ENCODE data around the gene KLHDC4.
"Not testable (repeated sequence)": the region's sequence is repeated elsewhere in the genome, so short reads cannot be mapped to it uniquely, and the experiment has no call there.

The KLHDC4 gene

GRCh38 chr16:87778476-87778829, 12.7 kb upstream of the KLHDC4 start:
- H3K36me3 ChIP-seq (ENCODE audit: control insufficient read depth in 1 of 2, insufficient read depth in 2 of 2, low read length in 2 of 2) = no peaks in the 10 kb centered on the region
- H3K23ac ChIP-seq (ENCODE audit: low read length) = no peak overlapping the region
- H2BK12ac ChIP-seq (ENCODE audit: low read length) = peak overlapping the region; percentile 63
- peaks cover 2% of the 10 kb centered on the region for H3K79me2 ChIP-seq (ENCODE audit: control insufficient read depth, insufficient read depth, low read length, poor library complexity)
- H4K8ac ChIP-seq (ENCODE audit: low read depth, low read length) = peak overlapping the region; percentile 87
- WGBS (ENCODE audit: extremely low coverage, insufficient coverage, insufficient read length) = no CpG with 5 or more reads among the region's 13 CpGs
- peak overlapping the region; percentile 97 for H2BK120ac ChIP-seq (ENCODE audit: insufficient read depth, low read length, poor library complexity)
- H3K4me3 ChIP-seq (ENCODE audit: low read depth, low read length) = no peak overlapping the region
- peak overlapping the region; percentile 88 for H3K14ac ChIP-seq (ENCODE audit: low read length)
- no peaks in the 10 kb centered on the region for H3K9me3 ChIP-seq (ENCODE audit: insufficient read depth, low read depth, low read length)
- H2AFZ ChIP-seq (ENCODE audit: insufficient read depth, low read length, poor library complexity) = peak overlapping the region; percentile 56
- H2AK5ac ChIP-seq (ENCODE audit: low read length) = peak overlapping the region; percentile 99
- H3K4me2 ChIP-seq (ENCODE audit: low read length) = no peak overlapping the region
- peak overlapping the region; percentile 93 for H3K18ac ChIP-seq (ENCODE audit: low read length)
- H3K27me3 ChIP-seq (ENCODE audit: insufficient read depth, low read length) = no peaks in the 10 kb centered on the region
- peak overlapping the region; percentile 28 for H3K4ac ChIP-seq (ENCODE audit: low read depth, low read length)
- DNase-seq = no peak
- peak overlapping the region; percentile 46 for H4K12ac ChIP-seq (ENCODE audit: low read depth, low read length)
- peaks cover 11% of the 10 kb centered on the region for H3K79me1 ChIP-seq (ENCODE audit: low read length)
- H3K4me1 ChIP-seq (ENCODE audit: control insufficient read depth in 1 of 2, insufficient read depth in 2 of 2, low read length in 2 of 2) = peaks cover 11% of the 10 kb centered on the region in 2 experiments
- peak overlapping the region; percentile 67 for H2BK5ac ChIP-seq (ENCODE audit: low read depth, low read length, poor library complexity)
- no peak overlapping the region for H3K27ac ChIP-seq (ENCODE audit: low read depth, low read length)
- peak overlapping the region; percentile 98 for H4K91ac ChIP-seq (ENCODE audit: low read depth, low read length)
- H3K9ac ChIP-seq (ENCODE audit: low read length) = no peak overlapping the region

DNA sequence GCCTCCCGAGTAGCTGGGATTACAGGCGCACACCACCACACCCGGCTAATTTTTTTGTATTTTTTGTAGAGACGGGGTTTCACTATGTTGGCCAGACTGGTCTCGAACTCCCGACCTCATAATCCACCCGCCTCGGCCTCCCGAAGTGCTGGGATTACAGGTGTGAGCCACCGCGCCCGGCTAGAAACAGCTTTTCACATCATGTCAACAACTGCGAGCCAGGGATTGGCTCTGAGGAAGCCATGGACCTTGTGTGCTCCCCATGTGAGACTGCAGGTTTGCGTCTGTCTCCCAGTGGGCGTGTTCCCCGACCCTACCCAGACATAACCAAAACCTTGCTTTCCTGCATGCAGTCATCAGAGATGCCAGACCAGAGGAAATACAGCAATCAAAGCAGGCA, 8.1 kb upstream of the KLHDC4 start:
- H3K9ac ChIP-seq (ENCODE audit: low read length); H3K4me3 ChIP-seq (ENCODE audit: low read depth, low read length); H3K36me3 ChIP-seq (ENCODE audit: control insufficient read depth in 1 of 2, insufficient read depth in 2 of 2, low read length in 2 of 2); H2BK5ac ChIP-seq (ENCODE audit: low read depth, low read length, poor library complexity); H4K12ac ChIP-seq (ENCODE audit: low read depth, low read length); H3K9me3 ChIP-seq (ENCODE audit: insufficient read depth, low read depth, low read length); H3K4me1 ChIP-seq (ENCODE audit: control insufficient read depth in 1 of 2, insufficient read depth in 2 of 2, low read length in 2 of 2); H3K14ac ChIP-seq (ENCODE audit: low read length); H3K4me2 ChIP-seq (ENCODE audit: low read length); DNase-seq; H2AFZ ChIP-seq (ENCODE audit: insufficient read depth, low read length, poor library complexity); H3K4ac ChIP-seq (ENCODE audit: low read depth, low read length); H4K91ac ChIP-seq (ENCODE audit: low read depth, low read length); H2AK5ac ChIP-seq (ENCODE audit: low read length); H3K18ac ChIP-seq (ENCODE audit: low read length); H3K79me2 ChIP-seq (ENCODE audit: control insufficient read depth, insufficient read depth, low read length, poor library complexity); H2BK12ac ChIP-seq (ENCODE audit: low read length); H3K27ac ChIP-seq (ENCODE audit: low read depth, low read length); H3K27me3 ChIP-seq (ENCODE audit: insufficient read depth, low read length); H3K23ac ChIP-seq (ENCODE audit: low read length); H4K8ac ChIP-seq (ENCODE audit: low read depth, low read length); H3K79me1 ChIP-seq (ENCODE audit: low read length); H2BK120ac ChIP-seq (ENCODE audit: insufficient read depth, low read length, poor library complexity): not testable (repeated sequence)
- WGBS (ENCODE audit: extremely low coverage, insufficient coverage, insufficient read length) = no CpG with 5 or more reads among the region's 16 CpGs

DNA sequence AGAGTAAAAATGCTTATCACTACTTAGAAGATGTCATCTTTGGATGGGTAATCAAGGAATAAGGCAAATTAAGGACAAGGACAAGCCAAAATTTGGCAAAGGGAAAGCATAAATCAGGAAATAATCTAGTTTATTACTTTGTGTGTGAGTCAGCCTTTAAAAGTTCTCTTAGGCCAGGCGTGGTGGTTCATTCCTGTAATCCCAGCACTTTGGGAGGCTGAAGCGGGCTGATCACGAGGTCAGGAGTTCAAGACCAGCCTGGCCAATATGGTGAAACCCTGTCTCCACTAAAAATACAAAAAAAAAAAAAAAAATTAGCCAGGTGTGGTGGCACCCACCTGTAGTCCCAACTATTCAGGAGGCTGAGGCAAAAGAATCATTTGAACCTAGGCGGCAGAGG, 1.7 kb upstream of the KLHDC4 start:
- DNase-seq = peak in 1 of 2 donors; percentile 32
- not testable (repeated sequence) for H3K27me3 ChIP-seq (ENCODE audit: insufficient read depth, low read length); H4K12ac ChIP-seq (ENCODE audit: low read depth, low read length); H3K9ac ChIP-seq (ENCODE audit: low read length); H3K4me1 ChIP-seq (ENCODE audit: control insufficient read depth in 1 of 2, insufficient read depth in 2 of 2, low read length in 2 of 2); H2BK5ac ChIP-seq (ENCODE audit: low read depth, low read length, poor library complexity); H3K4me2 ChIP-seq (ENCODE audit: low read length); H3K4ac ChIP-seq (ENCODE audit: low read depth, low read length); H3K4me3 ChIP-seq (ENCODE audit: low read depth, low read length); H3K14ac ChIP-seq (ENCODE audit: low read length); H2AK5ac ChIP-seq (ENCODE audit: low read length); H3K79me1 ChIP-seq (ENCODE audit: low read length); H3K36me3 ChIP-seq (ENCODE audit: control insufficient read depth in 1 of 2, insufficient read depth in 2 of 2, low read length in 2 of 2); H3K23ac ChIP-seq (ENCODE audit: low read length); H3K18ac ChIP-seq (ENCODE audit: low read length); H3K9me3 ChIP-seq (ENCODE audit: insufficient read depth, low read depth, low read length); H2BK120ac ChIP-seq (ENCODE audit: insufficient read depth, low read length, poor library complexity); H2BK12ac ChIP-seq (ENCODE audit: low read length); H2AFZ ChIP-seq (ENCODE audit: insufficient read depth, low read length, poor library complexity); H4K8ac ChIP-seq (ENCODE audit: low read depth, low read length); H4K91ac ChIP-seq (ENCODE audit: low read depth, low read length); H3K27ac ChIP-seq (ENCODE audit: low read depth, low read length)
- H3K79me2 ChIP-seq (ENCODE audit: control insufficient read depth, insufficient read depth, low read length, poor library complexity) = peaks cover 14% of the 10 kb centered on the region
- no CpG with 5 or more reads among the region's 4 CpGs for WGBS (ENCODE audit: extremely low coverage, insufficient coverage, insufficient read length)

- H3K36me3 ChIP-seq (ENCODE audit: control insufficient read depth in 1 of 2, insufficient read depth in 2 of 2, low read length in 2 of 2) = peaks cover 3 to 8% of the 10 kb centered on the region in 2 experiments
- H3K9ac ChIP-seq (ENCODE audit: low read length) = peak overlapping the region; percentile 80
- H3K79me1 ChIP-seq (ENCODE audit: low read length) = peaks cover 8% of the 10 kb centered on the region
- peaks cover 4 to 9% of the 10 kb centered on the region in 2 experiments for H3K4me1 ChIP-seq (ENCODE audit: control insufficient read depth in 1 of 2, insufficient read depth in 2 of 2, low read length in 2 of 2)
- peak overlapping the region; percentile 57 for H3K18ac ChIP-seq (ENCODE audit: low read length)
- H3K9me3 ChIP-seq (ENCODE audit: insufficient read depth, low read depth, low read length) = no peaks in the 10 kb centered on the region
- peak overlapping the region; percentile 94 for H3K4me2 ChIP-seq (ENCODE audit: low read length)
- peak overlapping the region; percentile 57 for H2AK5ac ChIP-seq (ENCODE audit: low read length)
- peak overlapping the region; percentile 57 for H2BK120ac ChIP-seq (ENCODE audit: insufficient read depth, low read length, poor library complexity)
- H4K91ac ChIP-seq (ENCODE audit: low read depth, low read length) = peak overlapping the region; percentile 89
- H4K8ac ChIP-seq (ENCODE audit: low read depth, low read length) = peak overlapping the region; percentile 95
- no peaks in the 10 kb centered on the region for H3K27me3 ChIP-seq (ENCODE audit: insufficient read depth, low read length)
- peak overlapping the region; percentile 91 for H2AFZ ChIP-seq (ENCODE audit: insufficient read depth, low read length, poor library complexity)
- peak overlapping the region; percentile 68 for H2BK5ac ChIP-seq (ENCODE audit: low read depth, low read length, poor library complexity)
- peaks cover 14% of the 10 kb centered on the region for H3K79me2 ChIP-seq (ENCODE audit: control insufficient read depth, insufficient read depth, low read length, poor library complexity)
- H3K4me3 ChIP-seq (ENCODE audit: low read depth, low read length) = peak overlapping the region; percentile 87
- H4K12ac ChIP-seq (ENCODE audit: low read depth, low read length) = peak overlapping the region; percentile 95
- no peak overlapping the region for H3K27ac ChIP-seq (ENCODE audit: low read depth, low read length)
- H3K23ac ChIP-seq (ENCODE audit: low read length) = no peak overlapping the region
- no CpG with 5 or more reads among the region's 17 CpGs for WGBS (ENCODE audit: extremely low coverage, insufficient coverage, insufficient read length)
- no peak overlapping the region for H2BK12ac ChIP-seq (ENCODE audit: low read length)
- H3K4ac ChIP-seq (ENCODE audit: low read depth, low read length) = peak overlapping the region; percentile 89
- peak overlapping the region; percentile 65 for H3K14ac ChIP-seq (ENCODE audit: low read length)
- no peak for DNase-seq
Observed at GRCh38 chr16:87766485-87766797, 655 bp upstream of the KLHDC4 start.

All from trophoblast cell (in vitro differentiated cells and primary cell).